Uterus (tissue), 2 donors: ENCODE data around the gene DGCR2.

Experiments
- POLR2A ChIP-seq, 2 donors: fragments of 450-650 bp; IDR thresholded peaks; one replicate each; pipeline ENCODE4 v1.6.1; 2016; ENCODE audit warnings: antibody characterized with exemption in 2 of 2, mild to moderate bottlenecking in 1 of 2, moderate library complexity in 1 of 2
- TF ChIP-seq, protein P1 (sequence below), 4 experiments: fragments of 200-600 bp in 2 of 4; fragments of 450-650 bp in 2 of 4; sonication (generic) in 2 of 4; IDR thresholded peaks; one replicate each; pipeline ENCODE4 v1.5.1; 2016 to 2019; ENCODE audit warnings: antibody characterized with exemption in 4 of 4, mild to moderate bottlenecking in 2 of 4, moderate library complexity in 1 of 4

DNA sequence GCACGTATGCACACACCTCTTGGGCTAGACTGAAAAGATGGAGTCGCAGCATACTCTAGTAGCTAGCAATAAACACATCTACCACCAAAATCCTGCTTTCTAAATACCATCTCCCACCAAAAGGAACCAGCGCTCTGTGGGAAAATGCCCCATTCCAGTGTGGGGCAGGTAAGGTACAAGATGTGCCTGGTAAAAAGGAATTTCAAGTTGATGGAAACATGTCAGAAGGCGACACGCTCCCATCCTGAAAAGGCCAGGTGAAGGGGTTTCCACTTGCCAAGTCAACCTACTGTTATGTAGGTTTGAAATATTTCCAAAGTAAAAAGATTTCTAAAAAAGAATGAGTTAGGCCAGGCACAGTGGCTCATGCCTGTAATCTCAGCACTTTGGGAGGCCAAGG, 8.8 kb downstream of the DGCR2 start:
- TF ChIP-seq, protein P1, sequence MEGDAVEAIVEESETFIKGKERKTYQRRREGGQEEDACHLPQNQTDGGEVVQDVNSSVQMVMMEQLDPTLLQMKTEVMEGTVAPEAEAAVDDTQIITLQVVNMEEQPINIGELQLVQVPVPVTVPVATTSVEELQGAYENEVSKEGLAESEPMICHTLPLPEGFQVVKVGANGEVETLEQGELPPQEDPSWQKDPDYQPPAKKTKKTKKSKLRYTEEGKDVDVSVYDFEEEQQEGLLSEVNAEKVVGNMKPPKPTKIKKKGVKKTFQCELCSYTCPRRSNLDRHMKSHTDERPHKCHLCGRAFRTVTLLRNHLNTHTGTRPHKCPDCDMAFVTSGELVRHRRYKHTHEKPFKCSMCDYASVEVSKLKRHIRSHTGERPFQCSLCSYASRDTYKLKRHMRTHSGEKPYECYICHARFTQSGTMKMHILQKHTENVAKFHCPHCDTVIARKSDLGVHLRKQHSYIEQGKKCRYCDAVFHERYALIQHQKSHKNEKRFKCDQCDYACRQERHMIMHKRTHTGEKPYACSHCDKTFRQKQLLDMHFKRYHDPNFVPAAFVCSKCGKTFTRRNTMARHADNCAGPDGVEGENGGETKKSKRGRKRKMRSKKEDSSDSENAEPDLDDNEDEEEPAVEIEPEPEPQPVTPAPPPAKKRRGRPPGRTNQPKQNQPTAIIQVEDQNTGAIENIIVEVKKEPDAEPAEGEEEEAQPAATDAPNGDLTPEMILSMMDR (IDR thresholded peaks at IDR 0.05): no peak
- TF ChIP-seq POLR2A (IDR thresholded peaks at IDR 0.05): no peak
